Activated T-cell treated with anti-CD3 and anti-CD28 coated beads, Interleukin-2, amount 50 U/mL, for 72 hours (primary cell): ENCODE data around the gene TUBB1. TPM values are rescaled to one million over a fixed set of nuclear protein-coding genes. Genes with fewer than 3 reads are reported as not detected.

Source experiments
- ATAC-seq, 2 donors: fragments of 150-1000 bp; cut with Tn5 transposase; replicated peaks in 1 of 2; 2 replicates each; pipeline ENCODE4 v1.10.0; 2021; ENCODE audit warnings: moderate library complexity in 2 of 2, mild to moderate bottlenecking in 1 of 2
- DNase-seq, 2 donors: peaks; one replicate each; pipeline ENCODE4 v3.0.0; 2021 to 2022; ENCODE audit warnings: mixed read lengths in 1 of 2
- H3K27ac Mint-ChIP-seq: one replicate; pipeline ENCODE4 v1.8.0; 2022; ENCODE audit warnings: mild to moderate bottlenecking, moderate library complexity, mixed read lengths
- H3K27me3 Mint-ChIP-seq: one replicate; pipeline ENCODE4 v1.8.0; 2022; ENCODE audit warnings: low read depth, mixed read lengths
- H3K36me3 Mint-ChIP-seq, 2 donors: one replicate each; pipeline ENCODE4 v1.8.0; 2022; ENCODE audit warnings: mixed read lengths in 2 of 2, mild to moderate bottlenecking in 1 of 2; ENCODE audit not compliant: insufficient read depth in 2 of 2
- H3K4me1 Mint-ChIP-seq: one replicate; pipeline ENCODE4 v1.8.0; 2022; ENCODE audit warnings: low read depth, mixed read lengths
- H3K4me3 Mint-ChIP-seq, 2 donors: one replicate each; pipeline ENCODE4 v1.8.0; 2022; ENCODE audit warnings: mild to moderate bottlenecking in 2 of 2, mixed read lengths in 2 of 2, moderate library complexity in 2 of 2
- H3K9me3 Mint-ChIP-seq, 2 donors: one replicate each; pipeline ENCODE4 v1.8.0; 2022; ENCODE audit warnings: mixed read lengths in 2 of 2
- total RNA-seq, 2 donors: library from RNA; stranded (reverse); gene quantifications; one replicate each; pipeline ENCODE4 v1.2.3, GENCODE V29; 2022

The TUBB1 gene
- total RNA-seq, 2 donors from 2014 or later: not detected

DNA sequence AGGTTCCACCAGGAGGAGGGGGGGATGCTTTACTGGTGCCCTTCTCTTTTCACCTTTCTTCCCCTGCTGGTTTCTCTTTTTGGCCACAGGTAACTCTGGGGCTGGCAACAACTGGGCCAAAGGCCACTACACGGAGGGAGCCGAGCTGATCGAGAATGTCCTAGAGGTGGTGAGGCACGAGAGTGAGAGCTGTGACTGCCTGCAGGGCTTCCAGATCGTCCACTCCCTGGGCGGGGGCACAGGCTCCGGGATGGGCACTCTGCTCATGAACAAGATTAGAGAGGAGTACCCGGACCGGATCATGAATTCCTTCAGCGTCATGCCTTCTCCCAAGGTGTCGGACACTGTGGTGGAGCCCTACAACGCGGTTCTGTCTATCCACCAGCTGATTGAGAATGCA, 4.4 kb downstream of the TUBB1 start:
- Mint-ChIP-seq H3K27me3 (no peaks in the 10 kb centered on the region), H3K4me3 (no peak overlapping the region), H3K36me3 (peaks cover 2 to 28% of the 10 kb centered on the region in 2 donors), H3K4me1 (peaks cover 35% of the 10 kb centered on the region), H3K9me3 (no peaks in the 10 kb centered on the region), H3K27ac (no peak overlapping the region)
- ATAC-seq: no peak
- no peak for DNase-seq

DNA sequence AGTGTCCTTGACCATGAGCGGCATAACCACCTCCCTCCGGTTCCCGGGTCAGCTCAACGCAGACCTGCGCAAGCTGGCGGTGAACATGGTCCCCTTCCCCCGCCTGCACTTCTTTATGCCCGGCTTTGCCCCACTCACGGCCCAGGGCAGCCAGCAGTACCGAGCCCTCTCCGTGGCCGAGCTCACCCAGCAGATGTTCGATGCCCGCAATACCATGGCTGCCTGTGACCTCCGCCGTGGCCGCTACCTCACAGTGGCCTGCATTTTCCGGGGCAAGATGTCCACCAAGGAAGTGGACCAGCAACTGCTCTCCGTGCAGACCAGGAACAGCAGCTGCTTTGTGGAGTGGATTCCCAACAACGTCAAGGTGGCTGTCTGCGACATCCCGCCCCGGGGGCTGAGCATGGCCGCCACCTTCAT, 4.9 kb downstream of the TUBB1 start:
- peaks cover 40% of the 10 kb centered on the region for H3K4me1 Mint-ChIP-seq
- H3K36me3 Mint-ChIP-seq: peaks cover 2 to 31% of the 10 kb centered on the region in 2 donors
- no peak for DNase-seq
- H3K27ac Mint-ChIP-seq: no peak overlapping the region
- ATAC-seq: no peak
- H3K9me3 Mint-ChIP-seq: no peaks in the 10 kb centered on the region
- H3K27me3 Mint-ChIP-seq: no peaks in the 10 kb centered on the region
- H3K4me3 Mint-ChIP-seq: no peak overlapping the region

DNA sequence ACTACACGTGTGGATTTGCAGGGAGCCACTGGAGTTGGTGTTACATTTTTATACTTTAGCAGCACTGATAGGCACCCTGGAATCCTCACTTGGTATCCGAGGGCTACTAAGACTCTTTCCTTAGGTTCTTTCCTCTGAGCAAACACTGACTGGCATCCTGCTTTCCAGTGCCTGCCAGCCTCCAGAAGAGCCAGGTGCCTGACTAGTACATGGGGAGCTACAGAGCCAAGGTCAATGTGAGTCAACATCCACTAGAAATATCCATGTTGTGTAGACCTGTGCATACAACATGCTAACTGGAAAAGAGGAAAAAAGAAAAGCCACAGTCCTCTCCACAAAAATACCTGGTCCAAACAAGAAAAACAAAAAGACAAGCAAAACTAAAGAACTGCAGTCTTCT, 5.9 kb downstream of the TUBB1 start:
- Mint-ChIP-seq H3K4me3 (no peak overlapping the region), H3K27me3 (no peaks in the 10 kb centered on the region), H3K27ac (no peak overlapping the region), H3K36me3 (peaks cover 2 to 36% of the 10 kb centered on the region in 2 donors), H3K9me3 (no peaks in the 10 kb centered on the region), H3K4me1 (peaks cover 50% of the 10 kb centered on the region)
- DNase-seq: no peak
- ATAC-seq: no peak

DNA sequence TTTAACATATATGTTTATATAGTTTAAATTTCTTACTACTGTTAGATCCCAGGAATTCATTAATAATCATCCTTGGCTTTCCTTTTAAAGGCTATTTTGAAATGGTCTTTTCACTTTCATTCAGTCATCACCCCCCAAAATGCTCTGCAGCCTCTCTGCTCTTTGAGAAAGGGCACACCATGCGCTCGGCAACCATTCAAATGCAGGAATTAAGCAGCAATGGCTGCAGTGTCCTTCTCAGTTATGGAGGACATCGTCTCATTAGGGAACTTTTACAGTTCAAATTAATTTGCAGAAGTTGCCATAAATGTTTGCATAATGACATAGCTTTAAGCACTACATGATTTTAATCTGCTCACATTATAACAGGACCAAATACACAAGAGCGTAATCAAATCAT, 6.3 kb downstream of the TUBB1 start:
- Mint-ChIP-seq H3K27me3 (no peaks in the 10 kb centered on the region), H3K36me3 (peaks cover 4 to 40% of the 10 kb centered on the region in 2 donors), H3K4me3 (no peak overlapping the region), H3K9me3 (no peaks in the 10 kb centered on the region), H3K4me1 (peaks cover 54% of the 10 kb centered on the region), H3K27ac (no peak overlapping the region)
- ATAC-seq (no peak), DNase-seq (no peak)

DNA sequence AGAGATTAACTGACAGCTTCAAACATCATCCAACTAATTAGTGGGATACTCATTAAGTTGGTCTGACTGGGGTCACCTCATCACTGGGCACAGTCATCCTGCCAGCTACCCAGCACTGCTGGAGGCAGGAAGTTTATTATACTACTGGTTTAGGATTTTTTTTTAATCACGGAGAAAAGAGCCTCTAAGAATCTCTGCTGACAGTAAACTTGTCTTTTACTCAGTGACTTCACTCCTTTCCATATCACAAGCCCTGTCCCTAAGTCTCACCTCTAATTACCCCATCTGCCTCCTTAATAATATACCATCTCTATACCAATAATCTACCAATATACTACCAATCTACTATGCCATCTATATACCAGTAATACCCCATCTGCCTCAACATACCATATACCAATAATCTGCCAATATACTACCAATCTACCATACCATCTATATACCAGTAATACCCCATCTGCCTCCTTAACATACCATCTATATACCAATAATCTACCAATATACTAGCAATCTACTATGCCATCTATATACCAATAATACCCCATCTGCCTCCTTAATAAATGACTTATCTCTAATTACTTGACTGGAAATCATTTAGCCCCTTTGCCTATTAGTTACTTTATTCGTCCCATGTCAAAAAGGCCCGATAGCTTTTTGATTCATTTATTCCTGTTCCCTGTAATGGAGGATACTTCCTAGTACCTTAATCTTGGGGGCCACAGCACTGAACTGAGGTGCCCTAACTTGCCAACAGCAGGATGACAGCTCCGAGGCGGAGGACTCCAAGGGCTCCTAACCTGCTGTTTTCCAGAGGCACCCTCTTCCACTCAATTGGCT, 7.9 kb downstream of the TUBB1 start:
- no peaks in the 10 kb centered on the region for H3K27me3 Mint-ChIP-seq
- H3K4me3 Mint-ChIP-seq: peak overlapping the region in 1 of 2 donors; percentile 36
- ATAC-seq (no peak), DNase-seq (no peak)
- no peaks in the 10 kb centered on the region for H3K9me3 Mint-ChIP-seq
- H3K27ac Mint-ChIP-seq: peak overlapping the region; percentile 89
- H3K36me3 Mint-ChIP-seq: peaks cover 7 to 49% of the 10 kb centered on the region in 2 donors
- H3K4me1 Mint-ChIP-seq: peaks cover 56% of the 10 kb centered on the region

DNA sequence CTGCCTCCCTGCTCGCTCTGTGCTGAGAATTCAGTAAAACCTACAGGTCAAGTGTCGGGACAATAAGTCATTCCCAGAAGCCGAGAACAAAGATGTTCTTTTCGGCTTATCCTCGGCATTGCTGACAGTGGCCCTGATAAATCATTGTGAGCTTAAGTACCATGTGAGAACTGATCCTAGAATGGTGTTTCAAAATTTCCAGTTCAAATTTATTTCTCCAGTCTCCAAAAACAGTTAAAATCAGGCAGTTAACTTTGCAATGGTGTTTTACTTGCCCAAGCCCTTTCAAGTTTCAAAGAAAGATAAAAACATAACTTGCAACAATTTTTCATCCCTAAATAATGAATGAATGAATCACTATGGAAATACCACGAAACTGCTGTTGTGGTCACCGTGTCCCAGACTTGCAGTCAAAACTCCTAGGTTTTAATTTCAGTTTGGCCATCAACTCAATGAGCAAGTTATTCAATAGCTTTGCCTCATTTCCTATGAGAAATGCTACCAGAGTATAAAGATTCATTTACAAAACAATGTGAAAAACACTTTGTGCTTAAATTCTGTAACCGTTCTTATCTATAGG, 8.6 kb downstream of the TUBB1 start:
- ATAC-seq: no peak
- Mint-ChIP-seq H3K27ac (peak overlapping the region; percentile 59), H3K4me1 (peaks cover 56% of the 10 kb centered on the region), H3K4me3 (peak overlapping the region in 1 of 2 donors; percentile 36), H3K9me3 (no peaks in the 10 kb centered on the region), H3K27me3 (no peaks in the 10 kb centered on the region), H3K36me3 (peaks cover 8 to 45% of the 10 kb centered on the region in 2 donors)
- no peak for DNase-seq

DNA sequence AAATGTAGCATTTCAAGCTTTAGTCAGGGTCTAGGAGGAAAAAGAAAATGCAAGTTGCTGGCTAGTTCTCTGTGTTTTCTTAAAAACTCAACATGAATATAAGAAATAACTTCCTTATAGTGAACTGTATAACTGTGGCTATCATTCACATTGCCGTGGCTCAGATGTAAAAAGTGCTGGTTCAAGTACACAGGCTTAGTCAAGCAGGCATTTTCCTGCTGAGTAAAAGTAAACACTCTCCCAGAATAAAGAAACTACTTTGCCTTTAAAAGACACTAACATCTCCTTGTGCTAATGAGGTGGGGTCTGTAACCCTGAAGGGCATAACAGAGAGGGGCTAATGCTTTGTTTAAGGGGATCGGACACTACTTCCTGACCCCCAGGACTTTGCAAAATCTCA, 9.6 kb downstream of the TUBB1 start:
- Mint-ChIP-seq H3K4me1 (peaks cover 62% of the 10 kb centered on the region), H3K9me3 (no peaks in the 10 kb centered on the region), H3K27ac (peak overlapping the region; percentile 83), H3K36me3 (peaks cover 8 to 46% of the 10 kb centered on the region in 2 donors), H3K27me3 (no peaks in the 10 kb centered on the region), H3K4me3 (peak overlapping the region; percentile 87 to 96)
- DNase-seq (no peak), ATAC-seq (no peak)

DNA sequence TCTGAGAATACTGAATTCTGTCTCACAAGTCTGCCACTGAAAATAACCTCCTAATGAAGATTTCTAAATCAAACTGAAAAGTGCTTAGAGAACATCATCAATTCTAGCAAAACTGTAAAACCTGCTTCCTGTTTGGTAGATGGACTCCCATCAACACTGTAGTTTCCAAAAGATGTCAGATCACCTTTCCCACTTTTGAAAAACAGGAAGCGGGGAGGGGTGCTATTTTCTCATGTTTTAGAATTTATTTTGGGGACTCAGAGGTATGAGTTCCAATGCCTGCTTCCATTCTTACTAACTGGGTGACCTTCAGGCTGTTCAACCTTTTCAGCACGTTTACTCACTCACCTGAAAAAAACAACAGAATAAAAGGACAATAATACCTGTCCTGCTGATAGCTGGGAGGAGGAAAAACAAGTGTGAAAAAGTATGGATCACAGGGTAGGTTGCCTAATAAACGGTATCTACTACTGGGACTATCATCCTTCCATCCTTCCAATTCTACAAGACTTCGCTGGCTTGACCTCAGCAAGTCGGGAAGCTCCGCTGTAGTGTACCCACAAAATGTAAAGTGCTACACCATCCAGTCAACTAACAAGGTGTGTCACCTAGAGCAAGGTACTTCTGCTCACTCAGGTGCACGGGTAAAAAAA, 11.8 kb downstream of the TUBB1 start:
- ATAC-seq (no peak), DNase-seq (no peak)
- Mint-ChIP-seq H3K27me3 (no peaks in the 10 kb centered on the region), H3K4me3 (peak overlapping the region; percentile 94 to 96), H3K9me3 (no peaks in the 10 kb centered on the region), H3K27ac (peak overlapping the region; percentile 86), H3K4me1 (peaks cover 79% of the 10 kb centered on the region), H3K36me3 (peaks cover 13 to 52% of the 10 kb centered on the region in 2 donors)

DNA sequence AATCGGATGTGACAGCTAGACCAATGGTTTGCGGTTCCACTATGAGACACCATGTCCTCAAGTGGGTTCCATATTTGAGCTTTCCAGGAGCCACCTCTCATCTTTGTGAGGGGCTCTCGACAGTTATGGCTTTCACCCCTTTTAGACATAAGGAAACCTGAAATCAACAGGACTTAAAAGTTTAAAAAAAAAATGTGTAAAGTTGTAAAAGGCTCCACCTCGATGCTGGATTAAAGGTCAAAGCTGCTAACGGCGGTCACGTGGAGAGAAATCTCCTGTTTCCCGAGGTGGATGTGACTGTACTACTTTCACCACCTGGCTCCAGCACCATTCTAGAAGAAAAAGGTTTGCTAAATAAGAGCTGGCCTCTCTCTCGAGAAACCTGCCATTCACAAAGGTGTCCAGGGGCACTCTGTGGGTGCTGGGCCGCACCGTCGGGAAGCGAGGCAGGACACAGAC, 12.4 kb downstream of the TUBB1 start:
- Mint-ChIP-seq H3K4me3 (peak overlapping the region; percentile 94 to 96), H3K27ac (peak overlapping the region; percentile 86), H3K9me3 (no peaks in the 10 kb centered on the region), H3K27me3 (no peaks in the 10 kb centered on the region), H3K36me3 (peaks cover 15 to 57% of the 10 kb centered on the region in 2 donors), H3K4me1 (peaks cover 80% of the 10 kb centered on the region)
- ATAC-seq: no peak
- DNase-seq: peak in 1 of 2 donors; percentile 35

DNA sequence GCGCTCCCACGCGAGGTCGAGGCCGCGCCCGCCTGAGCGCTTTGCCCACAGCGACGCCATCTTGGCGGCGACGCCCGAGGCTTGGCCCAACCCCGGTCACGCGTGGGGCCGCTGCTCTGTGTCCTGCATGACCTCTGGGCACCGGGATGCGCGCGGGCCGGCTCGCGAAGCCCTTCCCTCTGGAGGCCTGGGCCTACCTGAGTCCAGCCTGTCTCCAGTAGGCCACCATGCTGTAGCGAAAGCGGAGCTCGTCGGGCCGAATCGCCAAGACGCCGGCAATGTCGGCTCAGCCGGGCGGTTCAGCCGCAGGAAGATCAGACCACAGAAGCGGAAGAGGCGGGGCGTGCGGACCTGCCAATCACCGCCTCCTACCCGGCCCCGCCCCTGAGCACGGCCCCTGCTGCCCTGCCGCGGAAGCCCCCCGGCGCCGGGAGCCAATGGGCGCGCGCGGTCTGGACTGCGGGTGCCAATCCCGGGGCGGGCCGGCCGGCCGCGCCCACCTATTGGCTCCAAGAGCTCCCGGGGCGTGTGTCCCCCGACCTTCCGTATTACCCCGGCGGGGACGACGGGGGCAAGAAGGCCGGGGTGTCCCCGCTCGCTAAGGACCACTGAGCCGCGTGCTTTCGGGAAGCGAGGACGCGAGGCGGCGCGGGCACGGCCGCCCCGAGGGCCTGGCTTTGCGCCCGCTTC, 12.9 kb downstream of the TUBB1 start, which contains the start of gene ATP5F1E:
Gene ATP5F1E, minus strand, starts transcription at position 313 of the 690 bp plus-strand sequence. Its CDS starts 84 bp downstream, at position 229.
- Mint-ChIP-seq H3K4me1 (peaks cover 80% of the 10 kb centered on the region), H3K4me3 (peak within 1 kb of the TSS; percentile 94 to 96), H3K9me3 (no peaks in the 10 kb centered on the region), H3K27me3 (no peaks in the 10 kb centered on the region), H3K27ac (peak within 1 kb of the TSS; percentile 93), H3K36me3 (peaks cover 13 to 58% of the 10 kb centered on the region in 2 donors)
- DNase-seq (peak; percentile 97 to 99), ATAC-seq (peak; percentile 97)

DNA sequence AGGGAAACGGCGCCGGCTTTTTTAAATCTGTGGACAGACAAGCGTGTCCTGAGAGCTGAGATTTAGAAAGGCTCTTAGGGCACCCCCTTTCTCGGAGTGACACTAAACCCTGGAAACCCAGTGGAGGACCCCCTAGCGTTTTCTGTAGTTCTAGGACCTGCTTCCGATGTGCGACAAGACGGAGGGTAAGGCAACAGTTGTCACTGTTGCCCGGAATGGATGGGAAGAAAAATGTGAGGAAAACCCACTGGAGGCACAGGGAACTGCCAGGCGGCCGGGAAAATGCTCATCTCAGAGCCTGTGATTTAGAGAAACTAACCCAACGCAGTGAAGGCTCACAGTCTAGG, 13.5 kb downstream of the TUBB1 start:
- H3K27ac Mint-ChIP-seq: peak overlapping the region; percentile 93
- ATAC-seq: no peak
- no peaks in the 10 kb centered on the region for H3K27me3 Mint-ChIP-seq
- H3K9me3 Mint-ChIP-seq: no peaks in the 10 kb centered on the region
- peak overlapping the region; percentile 94 to 96 for H3K4me3 Mint-ChIP-seq
- H3K4me1 Mint-ChIP-seq: peaks cover 78% of the 10 kb centered on the region
- peaks cover 13 to 55% of the 10 kb centered on the region in 2 donors for H3K36me3 Mint-ChIP-seq
- no peak for DNase-seq

DNA sequence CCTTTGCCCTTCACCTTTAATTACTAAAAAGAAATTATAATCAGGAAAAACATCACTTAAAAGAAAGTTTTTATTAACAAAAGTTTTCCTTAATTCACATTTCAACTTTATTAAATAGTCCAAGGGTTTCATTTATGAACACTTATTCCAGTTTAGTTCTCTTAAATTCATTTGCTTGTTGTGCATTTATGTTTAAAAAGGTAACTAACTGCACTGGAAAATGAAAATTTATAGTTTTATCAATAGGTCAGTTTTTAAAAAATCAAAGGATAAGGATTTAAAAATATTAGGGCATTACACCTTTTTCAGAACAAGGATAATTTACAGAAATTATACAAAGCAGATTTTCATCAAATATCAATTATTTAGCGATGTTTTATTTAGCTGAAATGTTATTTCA, 13.9 kb downstream of the TUBB1 start:
- Mint-ChIP-seq H3K4me1 (peaks cover 78% of the 10 kb centered on the region), H3K36me3 (peaks cover 14 to 57% of the 10 kb centered on the region in 2 donors), H3K27ac (peak overlapping the region; percentile 93), H3K9me3 (no peaks in the 10 kb centered on the region), H3K4me3 (peak overlapping the region; percentile 94 to 96), H3K27me3 (no peaks in the 10 kb centered on the region)
- no peak for ATAC-seq
- DNase-seq: no peak
